ENCODE measurements around the gene GTF2A1. TPM values are rescaled to one million over a fixed set of nuclear protein-coding genes. Genes with fewer than 3 reads are reported as not detected.
A peak's percentile ranks its signal among the peaks of the same experiment; 100 is the strongest.

Gene GTF2A1
- total RNA-seq, 1 donor from 2014 or later, result 20.8 TPM

DNA sequence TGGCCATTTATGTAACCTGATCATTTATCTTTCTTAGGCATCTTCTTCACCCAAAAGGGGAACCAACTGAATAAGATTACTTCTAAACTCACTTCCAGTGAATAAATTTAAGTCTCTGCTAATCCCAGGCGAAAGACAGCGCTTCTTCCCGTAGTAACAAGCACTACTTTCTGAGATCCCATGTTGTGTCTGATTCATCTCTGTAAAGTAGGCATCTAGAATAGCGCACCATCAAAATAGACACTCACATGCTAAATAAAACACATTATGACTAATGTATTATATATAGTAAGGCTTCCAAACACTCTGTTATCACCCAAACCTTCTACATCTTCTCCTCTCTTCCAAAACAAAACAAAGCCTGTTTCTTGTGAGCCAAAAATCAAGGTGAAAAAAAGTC is 15.1 kb downstream of the GTF2A1 start:
- peak overlapping the region; percentile 0 for H3K4me3 ChIP-seq

GRCh38 chr14:81200054-81200453 is 20.7 kb downstream of the GTF2A1 start:
- Histone ChIP-seq H3K27ac (replicated peaks) (no peak overlapping the region), H3K4me3 (no peak overlapping the region), H3K4me1 (peaks cover 4% of the 10 kb centered on the region), H3K27me3 (ENCODE audit: low read depth) (no peaks in the 10 kb centered on the region), H3K9me3 (replicated peaks) (no peaks in the 10 kb centered on the region), H3K36me3 (peaks cover 76% of the 10 kb centered on the region)
- intact Hi-C loops (cut with micrococcal nuclease), result no loop called here
- TF ChIP-seq CTCF (IDR thresholded peaks at IDR 0.05; ENCODE audit: borderline replicate concordance), result no peak
- DNase-seq, result no peak

More for the DNA sequence above, 15.1 kb downstream of the GTF2A1 start:
- peaks cover 18% of the 10 kb centered on the region for H3K4me1 ChIP-seq
- peaks cover 44% of the 10 kb centered on the region for H3K36me3 ChIP-seq
- H3K27ac ChIP-seq (replicated peaks), result peak overlapping the region; percentile 57
- no peak for TF ChIP-seq CTCF (IDR thresholded peaks at IDR 0.05; ENCODE audit: borderline replicate concordance)
- no peaks in the 10 kb centered on the region for H3K27me3 ChIP-seq (ENCODE audit: low read depth)
- no peak for DNase-seq
- intact Hi-C loops (cut with micrococcal nuclease), result no loop called here
- no peaks in the 10 kb centered on the region for H3K9me3 ChIP-seq (replicated peaks)

- no peak overlapping the region for H3K27ac ChIP-seq (replicated peaks)
- intact Hi-C loops (cut with micrococcal nuclease), result no loop called here
- TF ChIP-seq CTCF (IDR thresholded peaks at IDR 0.05; ENCODE audit: borderline replicate concordance), result no peak
- H3K4me1 ChIP-seq, result no peaks in the 10 kb centered on the region
- no peak for DNase-seq
- no peaks in the 10 kb centered on the region for H3K27me3 ChIP-seq (ENCODE audit: low read depth)
- peaks cover 85% of the 10 kb centered on the region for H3K36me3 ChIP-seq
- no peak overlapping the region for H3K4me3 ChIP-seq
- H3K9me3 ChIP-seq (replicated peaks), result no peaks in the 10 kb centered on the region
These were observed 21.7 kb downstream of the GTF2A1 start for GRCh38 chr14:81199084-81199483.

- no peak for TF ChIP-seq CTCF (IDR thresholded peaks at IDR 0.05; ENCODE audit: borderline replicate concordance)
These were observed 22.1 kb downstream of the GTF2A1 start for GRCh38 chr14:81198651-81199050.

GRCh38 chr14:81193924-81194633 is 26.7 kb downstream of the GTF2A1 start:
- Histone ChIP-seq H3K27me3 (ENCODE audit: low read depth) (no peaks in the 10 kb centered on the region), H3K4me3 (no peak overlapping the region), H3K9me3 (replicated peaks) (no peaks in the 10 kb centered on the region), H3K27ac (replicated peaks) (no peak overlapping the region), H3K36me3 (peaks cover 84% of the 10 kb centered on the region), H3K4me1 (no peaks in the 10 kb centered on the region)
- TF ChIP-seq CTCF (IDR thresholded peaks at IDR 0.05; ENCODE audit: borderline replicate concordance), result no peak
- no peak for DNase-seq
- intact Hi-C loops (cut with micrococcal nuclease), result no loop called here

More at GRCh38 chr14:81198651-81199050, 22.1 kb downstream of the GTF2A1 start:
- no peak for DNase-seq
- Histone ChIP-seq H3K4me1 (no peaks in the 10 kb centered on the region), H3K27me3 (ENCODE audit: low read depth) (no peaks in the 10 kb centered on the region), H3K4me3 (no peak overlapping the region), H3K9me3 (replicated peaks) (no peaks in the 10 kb centered on the region), H3K27ac (replicated peaks) (no peak overlapping the region), H3K36me3 (peaks cover 87% of the 10 kb centered on the region)
- intact Hi-C loops (cut with micrococcal nuclease), result no loop called here
